ENCODE measurements around the gene RNF157. TPM values are rescaled to one million over a fixed set of nuclear protein-coding genes. Genes with fewer than 3 reads are reported as not detected.

RNF157 gene
- total and polyA plus RNA-seq, 9 of the 15 experiments (the other 6 are each of a cell fraction or from before 2014, with no cell fraction given) = 8.1 to 31.7 (median 20.8) TPM

DNA sequence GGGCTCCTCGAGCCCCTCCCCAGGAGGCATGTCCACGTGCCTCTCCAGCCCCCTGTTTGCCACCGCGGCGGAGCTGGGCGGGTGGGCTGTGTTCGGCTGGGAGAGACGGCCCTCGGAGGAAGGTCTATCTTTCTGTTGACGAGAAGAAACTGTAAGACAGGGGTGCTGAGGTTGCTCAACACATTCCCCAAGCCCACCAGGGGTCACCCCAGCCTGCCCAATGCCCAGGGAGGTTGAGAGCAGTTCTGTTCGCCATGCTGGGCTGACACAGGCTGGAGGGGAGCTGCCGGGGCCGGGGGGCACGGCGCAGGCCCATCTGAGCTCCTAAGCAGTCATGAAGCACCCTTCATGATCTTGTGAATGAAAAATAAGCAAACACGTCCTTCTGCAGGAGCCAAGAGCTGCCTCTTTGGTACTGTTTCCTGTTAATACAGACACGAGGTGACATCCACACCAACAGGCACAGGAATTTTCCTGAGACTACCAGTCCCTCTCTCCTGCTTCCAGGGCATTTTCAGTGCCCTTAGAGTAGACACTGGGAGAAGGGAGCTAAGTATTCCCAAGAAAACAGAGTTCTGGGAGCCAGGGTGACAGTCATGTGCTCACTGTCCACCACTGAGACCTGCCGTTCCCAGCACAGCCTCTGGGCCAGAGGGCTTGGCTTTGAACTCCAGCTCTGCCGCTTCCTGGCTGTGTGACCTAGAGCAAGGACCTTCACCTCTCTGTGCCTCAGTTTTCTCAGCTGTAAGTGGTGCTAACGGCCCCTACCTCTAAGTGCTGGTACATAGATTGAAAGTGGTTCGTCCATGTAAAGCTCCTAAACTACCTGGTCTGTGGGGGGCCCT lies 34.0 kb upstream of the RNF157 start (continued):
- TF ChIP-seq ELK1 (CRISPR knock-in tag; IDR thresholded peaks at IDR 0.05) = no peak
- TF ChIP-seq LCOR (CRISPR knock-in tag; IDR thresholded peaks at IDR 0.05) = no peak
- TF ChIP-seq, protein P1, sequence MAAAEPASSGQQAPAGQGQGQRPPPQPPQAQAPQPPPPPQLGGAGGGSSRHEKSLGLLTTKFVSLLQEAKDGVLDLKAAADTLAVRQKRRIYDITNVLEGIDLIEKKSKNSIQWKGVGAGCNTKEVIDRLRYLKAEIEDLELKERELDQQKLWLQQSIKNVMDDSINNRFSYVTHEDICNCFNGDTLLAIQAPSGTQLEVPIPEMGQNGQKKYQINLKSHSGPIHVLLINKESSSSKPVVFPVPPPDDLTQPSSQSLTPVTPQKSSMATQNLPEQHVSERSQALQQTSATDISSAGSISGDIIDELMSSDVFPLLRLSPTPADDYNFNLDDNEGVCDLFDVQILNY (CRISPR knock-in tag; IDR thresholded peaks at IDR 0.05) = no peak
- TF ChIP-seq ZNF785 (CRISPR knock-in tag; IDR thresholded peaks at IDR 0.05) = no peak
- TF ChIP-seq SP1 (CRISPR knock-in tag; IDR thresholded peaks at IDR 0.05) = no peak
- no peak for TF ChIP-seq C11orf30 (IDR thresholded peaks at IDR 0.05; ENCODE audit: low read depth)
- TF ChIP-seq MTA1 (IDR thresholded peaks at IDR 0.05; ENCODE audit: borderline replicate concordance) = no peak
- no peak for TF ChIP-seq CBX1 (IDR thresholded peaks at IDR 0.05; ENCODE audit: low read depth)
- TF ChIP-seq COPS2 (conservative IDR thresholded peaks at IDR 0.05) = no peak
- TF ChIP-seq, protein P2, sequence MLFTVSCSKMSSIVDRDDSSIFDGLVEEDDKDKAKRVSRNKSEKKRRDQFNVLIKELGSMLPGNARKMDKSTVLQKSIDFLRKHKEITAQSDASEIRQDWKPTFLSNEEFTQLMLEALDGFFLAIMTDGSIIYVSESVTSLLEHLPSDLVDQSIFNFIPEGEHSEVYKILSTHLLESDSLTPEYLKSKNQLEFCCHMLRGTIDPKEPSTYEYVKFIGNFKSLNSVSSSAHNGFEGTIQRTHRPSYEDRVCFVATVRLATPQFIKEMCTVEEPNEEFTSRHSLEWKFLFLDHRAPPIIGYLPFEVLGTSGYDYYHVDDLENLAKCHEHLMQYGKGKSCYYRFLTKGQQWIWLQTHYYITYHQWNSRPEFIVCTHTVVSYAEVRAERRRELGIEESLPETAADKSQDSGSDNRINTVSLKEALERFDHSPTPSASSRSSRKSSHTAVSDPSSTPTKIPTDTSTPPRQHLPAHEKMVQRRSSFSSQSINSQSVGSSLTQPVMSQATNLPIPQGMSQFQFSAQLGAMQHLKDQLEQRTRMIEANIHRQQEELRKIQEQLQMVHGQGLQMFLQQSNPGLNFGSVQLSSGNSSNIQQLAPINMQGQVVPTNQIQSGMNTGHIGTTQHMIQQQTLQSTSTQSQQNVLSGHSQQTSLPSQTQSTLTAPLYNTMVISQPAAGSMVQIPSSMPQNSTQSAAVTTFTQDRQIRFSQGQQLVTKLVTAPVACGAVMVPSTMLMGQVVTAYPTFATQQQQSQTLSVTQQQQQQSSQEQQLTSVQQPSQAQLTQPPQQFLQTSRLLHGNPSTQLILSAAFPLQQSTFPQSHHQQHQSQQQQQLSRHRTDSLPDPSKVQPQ (CRISPR knock-in tag; IDR thresholded peaks at IDR 0.05; ENCODE audit: borderline replicate concordance) = no peak
- TF ChIP-seq CAMTA2 (CRISPR knock-in tag; conservative IDR thresholded peaks at IDR 0.05) = no peak
- no peak for TF ChIP-seq POLR2B (IDR thresholded peaks at IDR 0.05; ENCODE audit: low read depth, partially characterized antibody)
- TF ChIP-seq PATZ1 (CRISPR knock-in tag; IDR thresholded peaks at IDR 0.05; ENCODE audit: borderline replicate concordance) = no peak
- no peak for TF ChIP-seq NFIC (IDR thresholded peaks at IDR 0.05)
- no peak for TF ChIP-seq SIN3A (IDR thresholded peaks at IDR 0.05; ENCODE audit: borderline replicate concordance in 2 of 2, control insufficient read depth in 1 of 2, low read depth in 2 of 2, low read length in 2 of 2)
- TF ChIP-seq HNRNPK (IDR thresholded peaks at IDR 0.05; ENCODE audit: low read depth, low read length, poor library complexity, severe bottlenecking) = no peak
- TF ChIP-seq ASH1L (IDR thresholded peaks at IDR 0.05; ENCODE audit: borderline replicate concordance, low read depth, partially characterized antibody) = no peak
- TF ChIP-seq ZNF12 (CRISPR knock-in tag; IDR thresholded peaks at IDR 0.05) = no peak
- TF ChIP-seq FUS (optimal IDR thresholded peaks at IDR 0.05; ENCODE audit: low read depth, low read length) = no peak
- no peak for TF ChIP-seq TEAD1 (CRISPR knock-in tag; IDR thresholded peaks at IDR 0.05)
- TF ChIP-seq ZFP30 (CRISPR knock-in tag; IDR thresholded peaks at IDR 0.05; ENCODE audit: borderline replicate concordance) = no peak
- no peak for TF ChIP-seq BRF1 (IDR thresholded peaks at IDR 0.05; ENCODE audit: borderline replicate concordance, extremely low read depth, insufficient read length)
